ENCODE data around the gene ACAD11.

The ACAD11 gene

GRCh38 chr3:132659365-132660051 is at the start of gene ACAD11:
Gene ACAD11 (minus strand): TSS chr3:132659809. CDS start chr3:132659751, 58 bp downstream.
- peak; percentile 76 for TF ChIP-seq CTCF (IDR thresholded peaks at IDR 0.05; ENCODE audit: low read length, missing control alignments)
- peak; percentile 67 for DNase-seq (ENCODE audit: low read depth)
- peak within 1 kb of the TSS; percentile 75 for H3K4me3 ChIP-seq (replicated peaks; ENCODE audit: low read depth, low read length)

- H3K4me3 ChIP-seq (replicated peaks; ENCODE audit: low read depth, low read length) = no peak overlapping the region
- TF ChIP-seq CTCF (IDR thresholded peaks at IDR 0.05; ENCODE audit: low read length, missing control alignments) = no peak
- DNase-seq (ENCODE audit: low read depth) = no peak
Measured at GRCh38 chr3:132703733-132704132, 44.1 kb upstream of the ACAD11 start.

GRCh38 chr3:132695422-132695821 is 35.8 kb upstream of the ACAD11 start:
- H3K4me3 ChIP-seq (replicated peaks; ENCODE audit: low read depth, low read length) = no peak overlapping the region
- DNase-seq (ENCODE audit: low read depth) = no peak
- TF ChIP-seq CTCF (IDR thresholded peaks at IDR 0.05; ENCODE audit: low read length, missing control alignments) = no peak

- H3K4me3 ChIP-seq (replicated peaks; ENCODE audit: low read depth, low read length) = no peak overlapping the region
- TF ChIP-seq CTCF (IDR thresholded peaks at IDR 0.05; ENCODE audit: low read length, missing control alignments) = no peak
- no peak for DNase-seq (ENCODE audit: low read depth)
Measured at GRCh38 chr3:132694991-132695390, 35.4 kb upstream of the ACAD11 start.

GRCh38 chr3:132690040-132690439 is 30.4 kb upstream of the ACAD11 start:
- TF ChIP-seq CTCF (IDR thresholded peaks at IDR 0.05; ENCODE audit: low read length, missing control alignments) = no peak
- DNase-seq (ENCODE audit: low read depth) = no peak
- no peak overlapping the region for H3K4me3 ChIP-seq (replicated peaks; ENCODE audit: low read depth, low read length)

- no peak overlapping the region for H3K4me3 ChIP-seq (replicated peaks; ENCODE audit: low read depth, low read length)
- TF ChIP-seq CTCF (IDR thresholded peaks at IDR 0.05; ENCODE audit: low read length, missing control alignments) = no peak
- DNase-seq (ENCODE audit: low read depth) = no peak
Measured at GRCh38 chr3:132682201-132682600, 22.6 kb upstream of the ACAD11 start.

- no peak overlapping the region for H3K4me3 ChIP-seq (replicated peaks; ENCODE audit: low read depth, low read length)
- TF ChIP-seq CTCF (IDR thresholded peaks at IDR 0.05; ENCODE audit: low read length, missing control alignments) = no peak
- DNase-seq (ENCODE audit: low read depth) = no peak
Measured at GRCh38 chr3:132681421-132681820, 21.8 kb upstream of the ACAD11 start.

Measured in fibroblast of pulmonary artery (primary cell).